Measurements from ENCODE around the gene HBZ. TPM values are rescaled to one million over a fixed set of nuclear protein-coding genes. Genes with fewer than 3 reads are reported as not detected.

The HBZ gene
- total RNA-seq, 1 experiment from 2014 or later, result not detected

GRCh38 chr16:179211-180092 is 27.0 kb downstream of the HBZ start:
- TF ChIP-seq JUND (IDR thresholded peaks at IDR 0.05), result no peak
- no peak for TF ChIP-seq EZH2 (IDR thresholded peaks at IDR 0.05)
- TF ChIP-seq RAD21 (IDR thresholded peaks at IDR 0.05; ENCODE audit: low read depth), result no peak
- ChIA-PET RAD21 (ENCODE audit: low non-redundant PET in 1 of 2, low total read pairs in 2 of 2, uncharacterized antibody in 2 of 2, unreplicated experiment in 2 of 2) (no interaction called here), CTCF (no interaction called here), POLR2A (no interaction called here)
- no peak for DNase-seq (ENCODE audit: low read depth, low spot score)
- Histone ChIP-seq H3K36me3 (ENCODE audit: control insufficient read depth in 1 of 2, insufficient read depth in 2 of 2, low read length in 2 of 2) (no peaks in the 10 kb centered on the region), H3K4me3 (replicated peaks in 1 of 2; ENCODE audit: low read depth in 1 of 2, low read length in 2 of 2) (no peak overlapping the region), H3K4me1 (ENCODE audit: control insufficient read depth in 1 of 2, insufficient read depth in 2 of 2, low read length in 2 of 2) (peaks cover 0 to 5% of the 10 kb centered on the region in 2 experiments; a peak in 1 of 4 replicates), H3K9ac (ENCODE audit: low read length) (no peak overlapping the region), H3K9me3 (ENCODE audit: control insufficient read depth in 1 of 2, insufficient read depth in 1 of 2, low read depth in 1 of 2, low read length in 2 of 2) (no peaks in the 10 kb centered on the region), H3K27me3 (ENCODE audit: insufficient read depth, low read length) (no peaks in the 10 kb centered on the region), H3K9me2 (ENCODE audit: insufficient read depth) (no peaks in the 10 kb centered on the region), H3K79me2 (ENCODE audit: insufficient read depth, low read length) (no peaks in the 10 kb centered on the region), H4K20me1 (ENCODE audit: insufficient read depth) (no peaks in the 10 kb centered on the region), H3K4me2 (ENCODE audit: low read length) (no peak overlapping the region), H3K27ac (ENCODE audit: low read depth, low read length) (no peak overlapping the region), H2AFZ (ENCODE audit: low read depth, low read length, poor library complexity, severe bottlenecking) (no peak overlapping the region)
- ATAC-seq, result no peak
- no TSS peak for BruUV-seq (replicated peaks)
- intact Hi-C loops (cut with micrococcal nuclease), result no loop called here

- Histone ChIP-seq H3K36me3 (ENCODE audit: control insufficient read depth in 1 of 2, insufficient read depth in 2 of 2, low read length in 2 of 2) (no peaks in the 10 kb centered on the region), H3K9ac (ENCODE audit: low read length) (no peak within 1 kb of the TSS), H3K27ac (ENCODE audit: low read depth, low read length) (no peak within 1 kb of the TSS), H3K9me3 (ENCODE audit: control insufficient read depth in 1 of 2, insufficient read depth in 1 of 2, low read depth in 1 of 2, low read length in 2 of 2) (no peaks in the 10 kb centered on the region), H3K4me1 (ENCODE audit: control insufficient read depth in 1 of 2, insufficient read depth in 2 of 2, low read length in 2 of 2) (peaks cover 0 to 5% of the 10 kb centered on the region in 2 experiments; a peak in 1 of 4 replicates), H2AFZ (ENCODE audit: low read depth, low read length, poor library complexity, severe bottlenecking) (no peak within 1 kb of the TSS), H3K4me3 (replicated peaks in 1 of 2; ENCODE audit: low read depth in 1 of 2, low read length in 2 of 2) (no peak within 1 kb of the TSS), H3K4me2 (ENCODE audit: low read length) (no peak within 1 kb of the TSS), H4K20me1 (ENCODE audit: insufficient read depth) (no peaks in the 10 kb centered on the region), H3K27me3 (ENCODE audit: insufficient read depth, low read length) (no peaks in the 10 kb centered on the region), H3K9me2 (ENCODE audit: insufficient read depth) (no peaks in the 10 kb centered on the region), H3K79me2 (ENCODE audit: insufficient read depth, low read length) (no peaks in the 10 kb centered on the region)
- RAD21 ChIA-PET (ENCODE audit: low non-redundant PET in 1 of 2, low total read pairs in 2 of 2, uncharacterized antibody in 2 of 2, unreplicated experiment in 2 of 2), result no interaction called here
- BruUV-seq (replicated peaks), result no TSS peak
- DNase-seq (ENCODE audit: low read depth, low spot score), result no peak
- intact Hi-C loops (cut with micrococcal nuclease), result no loop called here
- no peak for TF ChIP-seq FOSL1 (IDR thresholded peaks at IDR 0.05; ENCODE audit: low read depth)
- TF ChIP-seq POLR2A (IDR thresholded peaks at IDR 0.05; ENCODE audit: borderline replicate concordance, extremely low read depth, insufficient read depth, insufficient read length), result no peak
- TF ChIP-seq SP1 (IDR thresholded peaks at IDR 0.05; ENCODE audit: low read depth), result no peak
- no peak for TF ChIP-seq EZH2phosphoT487 (IDR thresholded peaks at IDR 0.05; ENCODE audit: borderline replicate concordance)
- no peak for TF ChIP-seq EZH2 (IDR thresholded peaks at IDR 0.05)
- TF ChIP-seq MAX (IDR thresholded peaks at IDR 0.05), result no peak
- no peak for TF ChIP-seq TCF7L2 (IDR thresholded peaks at IDR 0.05; ENCODE audit: borderline replicate concordance, extremely low read depth, insufficient read depth, insufficient read length)
- no peak for TF ChIP-seq ZNF274 (IDR thresholded peaks at IDR 0.05; ENCODE audit: low read depth, low read length)
- no peak for TF ChIP-seq SRF (IDR thresholded peaks at IDR 0.05; ENCODE audit: low read depth)
- TF ChIP-seq CTCF (IDR thresholded peaks at IDR 0.05 in 2 of 3, conservative IDR thresholded peaks at IDR 0.05 in 1 of 3; ENCODE audit: borderline replicate concordance in 1 of 3, insufficient read depth in 1 of 3, low read depth in 2 of 3, low read length in 2 of 3), result no peak
- TF ChIP-seq JUND (IDR thresholded peaks at IDR 0.05), result no peak
- no peak for TF ChIP-seq POLR2AphosphoS5 (IDR thresholded peaks at IDR 0.05; ENCODE audit: low read depth, low read length)
- TF ChIP-seq YY1 (IDR thresholded peaks at IDR 0.05; ENCODE audit: extremely low read depth, insufficient replicate concordance, low read depth, low read length), result no peak
- no peak for ATAC-seq
- POLR2A ChIA-PET, result no interaction called here
- CTCF ChIA-PET, result no interaction called here
Measured at GRCh38 chr16:180101-180675, 27.7 kb downstream of the HBZ start, which contains the start of gene HBQ1. Gene HBQ1, plus strand, starts transcription at chr16:180459. Its CDS starts 28 bp downstream, at chr16:180487.

Data from HCT116 (cell line).